GM12878 (cell line): ENCODE results near the gene TBL3.
A peak's percentile ranks its signal among the peaks of the same experiment; 100 is the strongest.

ENCODE experiments used
- ATF3 ChIP-seq: IDR thresholded peaks from 2 replicates; pipeline ENCODE4 v1.6.1; 2011; ENCODE audit warnings: low read depth, mild to moderate bottlenecking, low read length, moderate library complexity, borderline replicate concordance; ENCODE audit errors: extremely low read depth
- CEBPB ChIP-seq, 2 experiments: fragments of 150-350 bp in 1 of 2; IDR thresholded peaks; 2 replicates each; pipeline ENCODE4 v1.6.1; 2012 to 2014; ENCODE audit warnings: low read depth in 2 of 2, low read length in 2 of 2, borderline replicate concordance in 1 of 2, inconsistent platforms in 1 of 2
- CHD2 ChIP-seq: IDR thresholded peaks from 2 replicates; pipeline ENCODE4 v1.6.1; 2011; ENCODE audit warnings: low read depth, low read length, improper control_type of control experiment, borderline replicate concordance
- EP300 ChIP-seq, 2 experiments: fragments of 150-350 bp in 1 of 2; IDR thresholded peaks; 2 replicates each; pipeline ENCODE4 v1.6.1; 2011 to 2012; ENCODE audit warnings: low read depth in 2 of 2, low read length in 2 of 2, borderline replicate concordance in 1 of 2, improper control_type of control experiment in 1 of 2, inconsistent platforms in 1 of 2; ENCODE audit not compliant: control insufficient read depth in 1 of 2
- NR2F1 ChIP-seq: fragments of 450-650 bp; conservative IDR thresholded peaks from 2 replicates; pipeline ENCODE4 v1.6.1; 2017; ENCODE audit warnings: mild to moderate bottlenecking
- RELA ChIP-seq: fragments of 450-650 bp; IDR thresholded peaks from 2 replicates; pipeline ENCODE4 v1.8.0; 2014; ENCODE audit warnings: borderline replicate concordance; ENCODE audit not compliant: partially characterized antibody
- USF2 ChIP-seq: IDR thresholded peaks from 2 replicates; pipeline ENCODE4 v1.6.1; 2011; ENCODE audit warnings: low read depth, low read length, improper control_type of control experiment, borderline replicate concordance

- TF ChIP-seq USF2 (no peak), CHD2 (no peak), RELA (peak; percentile 78), EP300 (IDR thresholded peaks at IDR 0.05; ENCODE audit: borderline replicate concordance in 1 of 2, control insufficient read depth in 1 of 2, low read depth in 2 of 2, low read length in 2 of 2) (no peak), NR2F1 (peak; percentile 17), CEBPB (IDR thresholded peaks at IDR 0.05; ENCODE audit: borderline replicate concordance in 1 of 2, low read depth in 2 of 2, low read length in 2 of 2) (no peak), ATF3 (no peak)
Measured at GRCh38 chr16:1991948-1992703, 20.3 kb downstream of the TBL3 start.
